A172 (cell line): ENCODE measurements around the gene MSANTD2. TPM values are rescaled to one million over a fixed set of nuclear protein-coding genes. Genes with fewer than 3 reads are reported as not detected.

Source experiments
- DNase-seq: peaks from one replicate; pipeline ENCODE4 v3.0.0-alpha.2; 2015; ENCODE audit warnings: low spot score
- total RNA-seq: library from RNA; depleted of rRNA; stranded (reverse); fragments of >200 nt; shearing (Covaris generic); gene quantifications from 2 replicates; pipeline ENCODE4 v1.2.3, GENCODE V29; 2014

The MSANTD2 gene
- total RNA-seq, 1 experiment from 2014 or later, result 9.6 TPM

GRCh38 chr11:124754309-124754708 lies 45.9 kb downstream of the MSANTD2 start:
- DNase-seq, result no peak

- no peak for DNase-seq
Observed at GRCh38 chr11:124753624-124754023, 46.6 kb downstream of the MSANTD2 start.

GRCh38 chr11:124753205-124753604 lies 47.0 kb downstream of the MSANTD2 start:
- no peak for DNase-seq

GRCh38 chr11:124752471-124753102 lies 47.6 kb downstream of the MSANTD2 start:
- DNase-seq, result no peak

GRCh38 chr11:124751741-124752470 lies 48.3 kb downstream of the MSANTD2 start, which contains the start of gene VSIG2:
Gene VSIG2, minus strand, starts transcription at chr11:124752255. Its CDS starts 118 bp downstream, at chr11:124752137.
- no peak for DNase-seq

- no peak for DNase-seq
Observed at GRCh38 chr11:124751391-124751740, 48.8 kb downstream of the MSANTD2 start.

- DNase-seq, result no peak
Observed at GRCh38 chr11:124749912-124750311, 50.3 kb downstream of the MSANTD2 start.

- DNase-seq, result peak; percentile 54
Observed at GRCh38 chr11:124748481-124749343, 51.5 kb downstream of the MSANTD2 start.

GRCh38 chr11:124748100-124748418 lies 52.1 kb downstream of the MSANTD2 start:
- DNase-seq, result no peak

- no peak for DNase-seq
Observed at GRCh38 chr11:124747406-124748099, 52.7 kb downstream of the MSANTD2 start.

- peak; percentile 35 for DNase-seq
Observed at GRCh38 chr11:124746621-124747243, 53.5 kb downstream of the MSANTD2 start.

GRCh38 chr11:124745835-124746620 lies 54.2 kb downstream of the MSANTD2 start:
- no peak for DNase-seq

- no peak for DNase-seq
Observed at GRCh38 chr11:124745270-124745834, 54.9 kb downstream of the MSANTD2 start.

- no peak for DNase-seq
Observed at GRCh38 chr11:124743050-124743449, 57.2 kb downstream of the MSANTD2 start.

GRCh38 chr11:124742555-124742954 lies 57.7 kb downstream of the MSANTD2 start:
- no peak for DNase-seq

GRCh38 chr11:124740277-124740882 lies 59.8 kb downstream of the MSANTD2 start:
- peak; percentile 5 for DNase-seq

- DNase-seq, result peak; percentile 58
Observed at GRCh38 chr11:124739479-124740276, 60.5 kb downstream of the MSANTD2 start, which contains the start of gene NRGN. Gene NRGN, plus strand, starts transcription at chr11:124739942. Its CDS starts 143 bp downstream, at chr11:124740085.

GRCh38 chr11:124738713-124739478 lies 61.3 kb downstream of the MSANTD2 start:
- no peak for DNase-seq
